ENCODE results near the gene NT5M. TPM values are rescaled to one million over a fixed set of nuclear protein-coding genes. Genes with fewer than 3 reads are reported as not detected.

NT5M gene
- total RNA-seq, 1 experiment from 2014 or later: 10.2 TPM

DNA sequence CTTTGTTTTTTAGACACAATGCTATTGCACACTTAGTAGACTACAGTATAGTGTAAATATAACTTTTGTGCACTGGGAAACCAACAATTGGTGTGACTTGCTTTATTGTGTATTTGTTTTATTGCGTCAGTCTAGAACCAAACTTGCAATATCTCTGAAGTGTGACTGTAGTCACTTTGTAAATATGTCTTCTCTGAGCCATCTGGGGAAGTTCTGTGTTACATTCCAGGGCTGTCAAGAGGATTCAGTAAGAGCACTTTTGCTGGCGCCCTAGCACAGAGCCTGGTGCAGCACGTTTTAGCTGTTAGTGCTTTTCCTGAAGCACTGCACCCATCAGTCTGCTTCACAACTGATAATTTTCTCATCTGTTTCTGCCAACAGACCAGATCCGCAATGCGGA lies 73.2 kb downstream of the NT5M start (continued):
- no peak for TF ChIP-seq REST (IDR thresholded peaks at IDR 0.05; ENCODE audit: low read depth)
- no peak for TF ChIP-seq POLR2AphosphoS5 (IDR thresholded peaks at IDR 0.05; ENCODE audit: low read depth, low read length)
- TF ChIP-seq FOSL1 (IDR thresholded peaks at IDR 0.05; ENCODE audit: low read depth): no peak
- no peak for TF ChIP-seq YY1 (IDR thresholded peaks at IDR 0.05; ENCODE audit: extremely low read depth, insufficient replicate concordance, low read depth, low read length)
- no peak for TF ChIP-seq CEBPB (IDR thresholded peaks at IDR 0.05; ENCODE audit: low read depth)
- TF ChIP-seq SP1 (IDR thresholded peaks at IDR 0.05; ENCODE audit: low read depth): no peak
- no peak for TF ChIP-seq SRF (IDR thresholded peaks at IDR 0.05; ENCODE audit: low read depth)
- no peak for TF ChIP-seq ZFX (IDR thresholded peaks at IDR 0.05)
- no peak for TF ChIP-seq EGR1 (IDR thresholded peaks at IDR 0.05; ENCODE audit: low read depth)
- TF ChIP-seq ATF3 (IDR thresholded peaks at IDR 0.05): no peak
- no peak for TF ChIP-seq TCF7L2 (IDR thresholded peaks at IDR 0.05; ENCODE audit: borderline replicate concordance, extremely low read depth, insufficient read depth, insufficient read length)
- TF ChIP-seq JUND (IDR thresholded peaks at IDR 0.05): no peak
